G401 (cell line): ENCODE measurements around the gene WRAP53. TPM values are rescaled to one million over a fixed set of nuclear protein-coding genes. Genes with fewer than 3 reads are reported as not detected.
A peak's percentile ranks its signal among the peaks of the same experiment; 100 is the strongest.
"Not testable (repeated sequence)": the region's sequence is repeated elsewhere in the genome, so short reads cannot be mapped to it uniquely, and the experiment has no call there.

Source experiments
- DNase-seq: peaks from one replicate; pipeline ENCODE4 v3.0.0-alpha.2; 2015; ENCODE audit warnings: low spot score
- in situ Hi-C: cut with HindIII; loops from 2 replicates; pipeline ENCODE4 v1.10.0; 2016; ENCODE audit warnings: low sequenced_read_pairs, mixed read lengths
- total RNA-seq: library from RNA; depleted of rRNA; stranded (reverse); fragments of >200 nt; shearing (Covaris generic); gene quantifications from 2 replicates; pipeline ENCODE4 v1.2.3, GENCODE V29; 2014; rRNA removed

WRAP53 gene
- 27.2 and 33.5 TPM in 2 replicates for total RNA-seq

DNA sequence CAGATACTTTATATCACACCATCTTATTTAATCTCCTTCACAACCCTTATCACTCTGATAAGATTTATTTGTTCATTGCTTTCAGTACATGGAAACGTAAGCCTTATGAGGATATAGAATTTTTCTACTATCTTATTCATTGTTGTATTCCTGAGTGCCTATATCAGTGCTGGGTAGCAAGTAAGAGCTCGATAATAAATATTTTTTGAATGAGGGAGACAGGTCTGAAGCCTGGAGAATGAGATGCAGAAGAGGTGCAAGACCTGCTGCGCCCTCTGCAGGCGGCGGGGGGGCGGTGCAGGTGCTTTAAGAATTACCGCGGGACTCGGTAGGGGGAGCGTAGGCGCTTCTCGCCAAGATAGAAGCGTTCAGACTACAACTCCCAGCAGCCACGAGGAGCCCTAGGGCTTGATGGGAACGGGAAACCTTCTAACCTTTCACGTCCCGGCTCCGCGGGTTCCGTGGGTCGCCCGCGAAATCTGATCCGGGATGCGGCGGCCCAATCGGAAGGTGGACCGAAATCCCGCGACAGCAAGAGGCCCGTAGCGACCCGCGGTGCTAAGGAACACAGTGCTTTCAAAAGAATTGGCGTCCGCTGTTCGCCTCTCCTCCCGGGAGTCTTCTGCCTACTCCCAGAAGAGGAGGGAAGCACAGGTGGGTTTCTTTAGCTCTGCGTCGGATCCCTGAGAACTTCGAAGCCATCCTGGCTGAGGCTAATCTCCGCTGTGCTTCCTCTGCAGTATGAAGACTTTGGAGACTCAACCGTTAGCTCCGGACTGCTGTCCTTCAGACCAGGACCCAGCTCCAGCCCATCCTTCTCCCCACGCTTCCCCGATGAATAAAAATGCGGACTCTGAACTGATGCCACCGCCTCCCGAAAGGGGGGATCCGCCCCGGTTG, at the start of gene WRAP53:
Gene WRAP53 (plus strand): TSS at position 570 of the 900 bp plus-strand sequence. CDS start 172 bp downstream, at position 742.
- peak; percentile 99 for DNase-seq
- in situ Hi-C loops, result no loop called here

- in situ Hi-C loops, result no loop called here
These were observed 47.5 kb upstream of the WRAP53 start for GRCh38 chr17:7640783-7641182.

GRCh38 chr17:7641635-7642034, 46.6 kb upstream of the WRAP53 start:
- in situ Hi-C loops, DNase-seq: not testable (repeated sequence)

More at GRCh38 chr17:7640783-7641182, 47.5 kb upstream of the WRAP53 start:
- no peak for DNase-seq

GRCh38 chr17:7644775-7645174, 43.5 kb upstream of the WRAP53 start:
- in situ Hi-C loops, result no loop called here
- no peak for DNase-seq

- in situ Hi-C loops, result no loop called here
- no peak for DNase-seq
These were observed 41.8 kb upstream of the WRAP53 start for GRCh38 chr17:7646457-7646856.

DNA sequence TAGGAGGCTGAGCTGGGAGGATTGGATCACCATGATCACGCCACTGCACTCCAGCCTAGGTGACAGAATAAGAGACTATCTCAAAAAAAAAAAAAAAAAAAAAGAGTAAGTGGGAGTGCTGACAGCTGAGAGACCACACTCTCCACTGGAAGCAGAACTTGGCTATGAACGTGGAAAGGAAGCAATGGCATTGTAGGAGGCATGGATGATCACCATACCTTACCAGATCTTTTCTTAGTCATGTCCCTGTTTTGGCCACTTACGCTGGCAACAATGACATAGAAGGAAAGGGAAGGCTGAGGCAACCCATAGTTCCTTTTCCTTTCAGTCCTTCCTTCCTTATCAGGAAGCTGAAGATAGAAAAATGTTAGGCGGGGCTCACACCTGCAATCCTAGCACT, 41.3 kb upstream of the WRAP53 start:
- in situ Hi-C loops, result no loop called here

GRCh38 chr17:7650509-7651096, 37.7 kb upstream of the WRAP53 start, which contains the start of gene ATP1B2:
ATP1B2 (plus strand) TSS chr17:7650926; CDS start chr17:7651519, 593 bp downstream.
- peak; percentile 97 for DNase-seq
- in situ Hi-C loops, result no loop called here

More for the DNA sequence above, 41.3 kb upstream of the WRAP53 start:
- DNase-seq, result no peak

- in situ Hi-C loops, result no loop called here
- DNase-seq, result no peak
These were observed 37.1 kb upstream of the WRAP53 start for GRCh38 chr17:7651097-7651664.

GRCh38 chr17:7651665-7652387, 36.5 kb upstream of the WRAP53 start:
- in situ Hi-C loops, result no loop called here
- peak; percentile 64 for DNase-seq

GRCh38 chr17:7652388-7653356, 35.6 kb upstream of the WRAP53 start:
- peak; percentile 45 for DNase-seq
- in situ Hi-C loops, result no loop called here

- peak; percentile 15 for DNase-seq
- in situ Hi-C loops, result no loop called here
These were observed 33.3 kb upstream of the WRAP53 start for GRCh38 chr17:7654832-7655540.

- DNase-seq, result no peak
- in situ Hi-C loops, result no loop called here
These were observed 32.8 kb upstream of the WRAP53 start for GRCh38 chr17:7655541-7655840.

DNA sequence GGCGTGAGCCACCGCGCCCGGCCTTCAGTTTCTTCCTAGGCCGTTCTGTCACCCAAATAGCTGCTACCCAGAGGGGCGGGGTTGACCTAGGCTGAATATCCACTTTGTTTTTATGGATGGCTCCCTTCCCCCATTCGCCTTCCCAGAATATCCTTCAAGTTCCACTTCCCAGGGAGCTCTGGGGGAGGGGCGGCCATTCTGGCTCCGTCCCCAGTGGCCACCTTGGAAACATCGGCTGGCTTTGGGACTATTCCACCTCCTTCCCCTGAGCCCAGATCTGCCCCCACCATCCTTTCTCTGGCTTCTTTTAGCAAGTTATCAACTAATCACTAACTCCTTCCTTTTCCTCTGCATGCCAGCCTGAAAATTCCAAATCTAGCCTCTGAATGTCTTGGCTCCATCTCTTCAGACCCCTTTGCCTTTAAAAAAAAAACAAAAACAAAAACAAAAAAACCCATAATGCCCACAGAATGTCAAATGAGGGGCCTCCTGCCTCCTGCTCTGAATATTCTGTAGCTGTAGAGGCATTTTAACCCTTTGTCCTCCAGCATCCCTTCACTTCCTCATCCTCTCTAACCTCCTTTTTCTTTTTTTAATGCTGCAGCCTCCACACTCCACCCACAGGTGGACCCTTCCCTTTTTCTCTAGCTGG, 31.2 kb upstream of the WRAP53 start:
- in situ Hi-C loops, result no loop called here
- peak; percentile 66 for DNase-seq

GRCh38 chr17:7667656-7668406, 20.4 kb upstream of the WRAP53 start:
- in situ Hi-C loops, result no loop called here
- peak; percentile 33 for DNase-seq

- no peak for DNase-seq
- in situ Hi-C loops, result no loop called here
These were observed 19.8 kb upstream of the WRAP53 start for GRCh38 chr17:7668482-7668881.

DNA sequence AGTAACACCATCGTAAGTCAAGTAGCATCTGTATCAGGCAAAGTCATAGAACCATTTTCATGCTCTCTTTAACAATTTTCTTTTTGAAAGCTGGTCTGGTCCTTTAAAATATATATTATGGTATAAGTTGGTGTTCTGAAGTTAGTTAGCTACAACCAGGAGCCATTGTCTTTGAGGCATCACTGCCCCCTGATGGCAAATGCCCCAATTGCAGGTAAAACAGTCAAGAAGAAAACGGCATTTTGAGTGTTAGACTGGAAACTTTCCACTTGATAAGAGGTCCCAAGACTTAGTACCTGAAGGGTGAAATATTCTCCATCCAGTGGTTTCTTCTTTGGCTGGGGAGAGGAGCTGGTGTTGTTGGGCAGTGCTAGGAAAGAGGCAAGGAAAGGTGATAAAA, 15.0 kb upstream of the WRAP53 start:
- in situ Hi-C loops, result no loop called here
- peak; percentile 19 for DNase-seq

DNA sequence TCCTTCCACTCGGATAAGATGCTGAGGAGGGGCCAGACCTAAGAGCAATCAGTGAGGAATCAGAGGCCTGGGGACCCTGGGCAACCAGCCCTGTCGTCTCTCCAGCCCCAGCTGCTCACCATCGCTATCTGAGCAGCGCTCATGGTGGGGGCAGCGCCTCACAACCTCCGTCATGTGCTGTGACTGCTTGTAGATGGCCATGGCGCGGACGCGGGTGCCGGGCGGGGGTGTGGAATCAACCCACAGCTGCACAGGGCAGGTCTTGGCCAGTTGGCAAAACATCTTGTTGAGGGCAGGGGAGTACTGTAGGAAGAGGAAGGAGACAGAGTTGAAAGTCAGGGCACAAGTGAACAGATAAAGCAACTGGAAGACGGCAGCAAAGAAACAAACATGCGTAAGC, 13.3 kb upstream of the WRAP53 start:
- DNase-seq, result no peak
- in situ Hi-C loops, result no loop called here
